Neural progenitor cell (in vitro differentiated cells): ENCODE measurements around the gene CDK8.

ENCODE experiments used
- CTCF ChIP-seq: fragments of 200-600 bp; sonication (generic); IDR thresholded peaks from 2 replicates; pipeline ENCODE4 v1.5.1; 2017; ENCODE audit warnings: antibody characterized with exemption, mild to moderate bottlenecking
- EZH2 ChIP-seq: fragments of 200-600 bp; sonication (generic); IDR thresholded peaks from 2 replicates; pipeline ENCODE4 v1.6.1; 2017; ENCODE audit warnings: antibody characterized with exemption, mild to moderate bottlenecking, moderate library complexity
- EZH2phosphoT487 ChIP-seq: fragments of 200-600 bp; sonication (generic); IDR thresholded peaks from 2 replicates; pipeline ENCODE4 v1.6.1; 2017; ENCODE audit warnings: antibody characterized with exemption

GRCh38 chr13:26326562-26326961, 72.6 kb downstream of the CDK8 start:
- TF ChIP-seq CTCF (no peak), EZH2phosphoT487 (no peak), EZH2 (no peak)
